OCI-LY7 (cell line): ENCODE data around the gene ERCC4.

Source experiments
- EZH2phosphoT487 ChIP-seq: fragments of 200-600 bp; sonication (generic); IDR thresholded peaks from 2 replicates; pipeline ENCODE4 v1.6.1; 2018; ENCODE audit warnings: low read depth, borderline replicate concordance, mild to moderate bottlenecking, mixed run types, antibody characterized with exemption, low read length, moderate library complexity, mixed read lengths
- TF ChIP-seq, protein P1 (sequence below): fragments of 200-600 bp; sonication (generic); conservative IDR thresholded peaks from 2 replicates; pipeline ENCODE4 v1.5.1; 2014; ENCODE audit warnings: mild to moderate bottlenecking, antibody characterized with exemption, low read length, moderate library complexity, mixed read lengths

DNA sequence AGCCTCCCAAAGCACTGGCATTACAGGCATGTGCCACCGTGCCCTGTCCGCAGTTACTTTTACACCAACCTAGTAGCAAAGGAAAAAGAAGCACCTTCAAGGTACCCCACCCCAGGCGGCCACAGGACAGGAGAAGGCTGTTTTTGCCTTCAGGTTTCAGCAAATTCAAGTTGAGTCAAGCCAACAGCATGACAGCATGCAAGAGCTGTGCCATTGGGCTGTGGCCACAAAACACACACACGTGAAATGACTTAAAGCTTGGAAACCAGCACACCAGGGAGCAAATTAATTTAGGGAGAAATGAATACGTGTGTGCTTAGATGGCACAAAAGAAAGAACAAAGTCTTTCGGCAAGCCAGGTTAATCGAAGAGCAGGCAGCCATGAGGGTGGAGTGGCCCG, 39.7 kb downstream of the ERCC4 start:
- TF ChIP-seq, protein P1, sequence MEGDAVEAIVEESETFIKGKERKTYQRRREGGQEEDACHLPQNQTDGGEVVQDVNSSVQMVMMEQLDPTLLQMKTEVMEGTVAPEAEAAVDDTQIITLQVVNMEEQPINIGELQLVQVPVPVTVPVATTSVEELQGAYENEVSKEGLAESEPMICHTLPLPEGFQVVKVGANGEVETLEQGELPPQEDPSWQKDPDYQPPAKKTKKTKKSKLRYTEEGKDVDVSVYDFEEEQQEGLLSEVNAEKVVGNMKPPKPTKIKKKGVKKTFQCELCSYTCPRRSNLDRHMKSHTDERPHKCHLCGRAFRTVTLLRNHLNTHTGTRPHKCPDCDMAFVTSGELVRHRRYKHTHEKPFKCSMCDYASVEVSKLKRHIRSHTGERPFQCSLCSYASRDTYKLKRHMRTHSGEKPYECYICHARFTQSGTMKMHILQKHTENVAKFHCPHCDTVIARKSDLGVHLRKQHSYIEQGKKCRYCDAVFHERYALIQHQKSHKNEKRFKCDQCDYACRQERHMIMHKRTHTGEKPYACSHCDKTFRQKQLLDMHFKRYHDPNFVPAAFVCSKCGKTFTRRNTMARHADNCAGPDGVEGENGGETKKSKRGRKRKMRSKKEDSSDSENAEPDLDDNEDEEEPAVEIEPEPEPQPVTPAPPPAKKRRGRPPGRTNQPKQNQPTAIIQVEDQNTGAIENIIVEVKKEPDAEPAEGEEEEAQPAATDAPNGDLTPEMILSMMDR, result no peak
- TF ChIP-seq EZH2phosphoT487, result no peak
